GM19351 (cell line): ENCODE measurements around the gene BCL2.

Experiments used
- ATAC-seq: cut with Tn5 transposase; IDR thresholded peaks from one replicate; pipeline ENCODE4 v1.9.1; 2021; ENCODE audit warnings: mild to moderate bottlenecking, moderate library complexity; ENCODE audit not compliant: unreplicated experiment

The BCL2 gene

DNA sequence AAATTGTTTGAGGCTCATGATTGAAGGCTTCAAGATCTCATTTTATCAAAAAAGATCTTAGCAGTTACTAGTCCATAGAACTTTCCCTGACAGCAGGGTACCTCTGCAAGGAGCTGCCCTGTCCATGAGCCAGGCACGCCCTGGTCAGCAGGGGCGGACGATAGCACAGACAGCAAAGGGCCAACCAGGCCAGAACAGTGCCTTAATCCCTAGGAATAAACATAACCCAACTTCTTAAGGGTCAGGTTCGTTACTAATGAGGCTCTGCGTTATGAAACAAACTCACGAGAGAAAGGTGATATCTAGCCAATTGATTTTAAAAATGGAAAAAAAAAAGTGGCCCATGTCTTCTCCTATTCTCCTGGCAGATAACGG is 59.2 kb downstream of the BCL2 start:
- no peak for ATAC-seq

DNA sequence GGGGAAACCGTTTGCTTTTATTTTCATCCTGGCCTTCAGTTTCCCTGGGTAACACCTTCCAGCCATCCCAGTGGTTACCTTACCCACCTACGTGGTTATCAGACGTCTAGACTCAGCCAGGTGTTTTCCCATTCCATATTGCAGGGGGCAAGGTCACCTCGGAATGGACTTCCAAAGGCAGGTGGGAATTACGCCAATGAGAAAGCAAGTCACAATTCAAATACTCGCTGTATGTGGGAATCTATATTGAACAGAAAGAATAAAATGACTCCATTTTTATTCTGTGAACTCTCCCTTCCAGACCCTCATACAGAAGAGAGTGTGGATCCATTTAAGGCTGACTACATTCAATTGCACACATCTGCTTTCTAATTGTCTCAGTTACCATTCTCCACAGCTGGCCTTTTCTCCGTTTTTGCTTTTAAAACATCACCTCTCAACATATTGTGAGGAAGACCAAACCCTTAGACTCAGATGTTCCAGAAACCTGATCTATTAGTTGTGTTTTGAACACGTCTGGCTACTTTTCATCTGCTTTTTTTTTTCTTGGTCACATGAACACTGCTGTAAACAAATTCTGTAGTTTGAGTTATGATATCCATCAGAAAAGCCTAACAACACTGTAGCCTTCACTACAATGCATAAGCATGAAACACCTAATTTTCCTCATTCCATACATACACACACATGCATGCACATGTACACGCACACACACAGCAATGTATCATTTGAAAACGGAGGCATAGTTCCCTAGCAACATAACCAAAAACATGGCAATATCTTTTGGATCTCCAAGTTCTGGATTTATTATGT is 59.8 kb downstream of the BCL2 start:
- ATAC-seq: no peak

DNA sequence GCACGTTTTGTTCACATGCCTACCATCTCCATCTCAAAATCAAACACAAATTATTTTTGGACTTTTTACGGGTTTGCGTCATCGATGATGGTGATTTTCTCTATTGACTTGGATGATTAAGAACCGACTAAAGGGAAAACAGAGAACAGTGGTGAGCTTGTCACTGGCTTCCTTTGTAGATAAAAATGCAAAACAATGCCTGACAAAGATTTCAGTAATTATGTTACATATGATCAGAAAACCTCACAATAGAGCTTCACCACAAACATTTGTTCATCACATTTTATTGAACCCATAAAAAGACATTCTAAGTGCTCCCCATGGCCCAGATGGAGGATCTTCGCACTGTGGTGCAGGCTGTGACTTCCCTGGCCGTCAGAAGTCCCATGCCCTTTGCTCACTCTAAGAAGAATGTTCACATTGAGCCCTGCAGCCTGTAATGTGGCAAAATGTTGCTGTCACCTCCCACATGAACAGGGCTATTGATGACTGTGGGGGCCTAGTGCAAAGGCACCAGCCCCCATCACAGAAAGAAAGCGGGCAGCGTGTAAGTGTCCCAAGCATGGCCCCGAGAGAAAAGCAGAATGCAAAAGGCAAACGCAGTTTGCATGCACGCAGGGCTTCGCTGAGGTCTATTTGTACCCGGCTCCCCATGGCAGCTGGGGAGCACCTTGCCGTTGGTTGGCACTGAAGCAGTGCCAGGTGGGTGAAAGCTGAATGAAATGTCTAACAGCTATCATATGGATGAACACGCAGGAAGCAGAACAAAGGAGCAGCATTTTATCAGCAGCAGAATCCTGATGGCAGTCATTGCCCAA is 60.6 kb downstream of the BCL2 start:
- no peak for ATAC-seq

DNA sequence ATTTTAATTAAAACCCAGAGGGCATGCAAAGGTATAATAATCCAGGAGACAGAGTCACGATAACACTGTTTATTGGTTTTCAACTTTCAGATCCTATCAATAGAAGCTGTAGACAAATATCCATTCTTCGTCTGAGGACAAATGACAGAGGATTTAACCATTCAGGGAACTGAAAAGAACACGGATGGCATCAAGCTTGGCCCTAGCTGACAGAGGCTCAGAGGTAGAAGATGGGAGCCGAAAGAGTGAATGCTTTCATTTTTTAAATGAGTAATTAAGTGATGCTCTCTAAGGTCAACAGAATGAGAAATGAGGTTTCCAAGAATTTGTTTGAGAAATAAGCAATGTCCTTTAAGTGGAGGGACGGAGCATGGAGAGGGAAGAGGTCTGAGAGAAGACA is 62.1 kb downstream of the BCL2 start:
- ATAC-seq: no peak

DNA sequence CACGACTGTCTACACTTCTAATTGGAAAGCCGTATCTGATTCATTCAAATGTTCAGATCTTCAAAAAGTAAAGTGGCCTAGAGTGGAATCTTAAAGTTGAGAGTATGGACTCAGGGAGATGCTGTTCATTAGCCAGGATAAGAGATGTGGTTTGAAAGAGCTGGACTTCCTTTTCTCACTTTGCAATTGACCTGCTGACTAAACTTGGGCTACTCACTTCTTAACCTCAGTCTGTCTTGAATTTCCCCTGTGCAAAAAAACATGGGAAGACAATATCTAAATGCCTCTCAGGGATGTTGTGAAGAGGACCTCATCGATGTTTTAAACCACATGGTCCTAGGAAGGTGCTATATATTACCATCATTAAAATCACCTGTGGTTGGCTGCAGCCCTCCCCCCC is 64.1 kb downstream of the BCL2 start:
- peak; percentile 57 for ATAC-seq

DNA sequence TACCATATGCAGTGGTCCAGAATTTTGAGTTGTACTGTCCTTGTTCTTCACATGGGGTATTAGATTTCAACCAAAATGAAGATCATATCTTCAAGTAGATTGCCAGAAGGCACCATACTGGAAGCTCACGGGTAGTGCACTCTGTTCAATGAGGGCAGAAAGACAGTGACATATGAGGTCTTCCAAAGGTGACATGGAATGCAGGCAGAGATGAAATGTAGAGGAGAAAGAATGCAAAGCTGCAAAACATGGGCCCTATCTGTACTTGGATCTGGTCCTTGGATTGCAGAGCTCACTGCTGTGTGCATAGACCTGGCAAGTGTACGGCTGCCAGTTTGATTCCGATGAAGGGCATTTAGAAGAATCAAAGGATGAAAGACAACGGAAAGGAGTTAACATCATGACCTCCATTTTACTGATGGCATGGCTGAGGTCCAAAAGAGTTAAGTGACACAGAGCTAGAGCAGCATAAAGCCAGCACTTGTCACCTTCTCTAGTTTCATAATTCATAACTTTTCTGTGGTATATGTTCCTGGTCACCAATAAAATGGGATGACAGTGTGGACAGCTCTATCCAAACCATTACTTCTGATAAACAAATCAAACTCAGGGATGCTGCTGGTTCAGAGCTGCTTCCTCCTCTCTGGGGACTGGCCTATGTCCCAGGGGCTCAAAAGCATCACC is 64.7 kb downstream of the BCL2 start:
- ATAC-seq: no peak

DNA sequence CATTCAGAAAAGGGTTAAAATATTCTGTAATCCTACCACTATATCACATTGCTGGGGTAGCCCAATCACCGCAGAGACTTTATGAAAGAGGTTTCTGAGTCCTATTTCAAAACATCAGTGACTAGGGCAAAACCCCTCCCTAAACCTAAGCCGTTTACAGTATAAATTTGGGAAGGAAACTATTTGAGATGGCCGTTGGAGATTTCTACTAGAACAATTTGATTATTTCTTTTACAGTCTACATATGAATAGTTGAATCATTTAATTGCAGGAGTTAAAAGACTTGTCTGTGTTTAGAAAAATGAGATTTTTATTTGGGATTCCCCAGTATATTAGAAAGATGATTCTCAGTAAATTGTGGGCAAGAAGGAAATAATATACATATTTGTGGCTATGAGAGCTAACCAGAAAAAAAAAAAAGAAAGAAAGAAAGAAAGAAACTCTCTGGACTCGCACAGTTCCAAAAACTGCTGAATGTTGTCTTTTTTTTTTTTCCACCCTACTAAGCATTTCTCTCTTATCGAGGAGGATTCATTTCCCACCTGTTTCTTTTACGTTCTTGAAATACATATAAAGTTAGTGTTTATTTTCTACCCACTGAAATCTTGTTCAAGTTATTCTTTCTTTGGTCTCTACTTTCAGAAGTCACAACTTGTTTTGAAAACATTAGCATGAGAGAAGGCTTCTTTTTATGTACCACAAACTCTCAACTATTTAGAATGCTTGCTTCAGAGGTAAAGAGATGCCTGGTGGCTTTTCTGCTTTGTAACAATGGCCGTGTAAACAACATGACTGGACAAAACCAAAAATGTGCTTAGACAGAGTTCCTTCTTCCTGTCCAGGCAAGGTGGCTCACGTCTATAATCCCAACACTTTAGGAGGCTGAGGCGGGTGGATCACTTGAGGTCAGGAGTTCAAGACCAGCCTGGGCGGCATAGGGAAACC is 65.9 kb downstream of the BCL2 start:
- ATAC-seq: no peak

DNA sequence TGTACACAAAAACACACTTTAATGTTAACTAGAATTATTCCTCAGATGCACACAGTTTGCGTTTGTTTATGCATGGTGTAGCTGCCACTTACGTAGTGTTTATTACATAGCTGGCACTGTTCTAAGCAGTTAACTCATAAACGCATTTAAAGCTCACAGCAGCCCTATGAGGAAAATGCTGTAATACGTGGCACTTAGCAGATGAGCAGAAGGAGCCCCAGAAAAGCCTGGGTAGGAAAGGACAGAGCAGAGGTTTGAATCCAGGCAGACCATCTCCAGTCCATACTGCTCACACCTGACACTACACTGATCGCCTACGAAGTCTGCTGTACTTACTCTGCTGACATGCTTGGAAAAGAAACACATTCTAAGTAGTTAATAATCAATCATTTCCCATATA is 66.6 kb downstream of the BCL2 start:
- ATAC-seq: no peak

DNA sequence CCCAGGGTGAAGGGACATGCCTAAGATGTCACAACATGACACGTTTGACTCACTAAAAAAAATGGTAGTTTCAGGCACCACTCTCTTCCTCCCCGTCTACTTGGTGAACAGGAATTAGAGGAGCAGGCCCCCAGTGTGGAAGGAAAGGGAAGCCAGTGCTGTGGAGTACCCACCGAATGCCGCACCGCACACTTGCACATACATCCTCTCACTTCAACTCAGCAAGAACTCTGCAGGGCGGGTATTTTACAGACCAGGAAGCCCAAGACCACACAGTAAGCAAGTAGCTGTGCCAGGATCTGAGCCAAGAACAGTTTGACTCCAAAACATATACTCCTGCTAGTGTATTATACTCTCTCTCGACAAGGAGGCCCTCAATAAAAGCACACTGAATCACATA is 69.8 kb downstream of the BCL2 start:
- ATAC-seq: no peak

DNA sequence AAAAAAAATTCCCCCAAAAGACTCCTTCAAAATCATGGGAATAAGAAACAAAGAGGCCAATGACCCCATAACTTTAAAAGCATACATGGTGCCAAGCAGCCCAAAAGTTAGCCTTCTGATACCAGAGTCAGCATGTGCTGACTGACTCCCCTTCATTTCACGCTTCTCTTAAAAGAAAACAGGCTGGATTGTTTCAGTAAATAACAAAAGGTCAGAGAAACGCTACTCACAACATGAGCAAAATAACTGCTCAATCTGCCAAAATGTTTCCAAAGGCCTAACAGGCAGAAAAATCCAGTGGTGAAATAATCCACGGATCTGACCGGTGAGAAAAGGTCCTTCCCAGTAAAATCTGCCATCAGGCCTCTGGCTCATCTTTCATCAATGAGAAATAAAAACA is 71.6 kb downstream of the BCL2 start:
- ATAC-seq: no peak

DNA sequence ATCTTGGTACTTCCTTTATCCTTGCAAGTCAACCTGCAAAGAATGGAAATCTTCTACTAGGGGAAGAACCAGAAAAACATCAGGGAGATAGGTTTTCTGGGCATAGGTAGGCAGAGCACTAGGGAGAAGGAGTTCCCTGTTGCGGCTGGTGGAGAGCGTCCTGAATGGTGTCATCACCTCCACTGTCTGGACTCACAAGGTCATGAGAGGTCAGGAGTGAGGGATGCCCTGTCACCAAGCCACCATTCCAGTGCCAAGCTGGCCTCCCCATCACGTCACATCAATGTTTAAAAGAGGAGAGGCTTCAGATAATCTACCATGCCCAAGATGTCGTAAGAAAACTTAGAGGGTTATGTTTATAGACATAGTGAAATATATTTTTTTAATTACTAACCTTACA is 72.1 kb downstream of the BCL2 start:
- no peak for ATAC-seq

DNA sequence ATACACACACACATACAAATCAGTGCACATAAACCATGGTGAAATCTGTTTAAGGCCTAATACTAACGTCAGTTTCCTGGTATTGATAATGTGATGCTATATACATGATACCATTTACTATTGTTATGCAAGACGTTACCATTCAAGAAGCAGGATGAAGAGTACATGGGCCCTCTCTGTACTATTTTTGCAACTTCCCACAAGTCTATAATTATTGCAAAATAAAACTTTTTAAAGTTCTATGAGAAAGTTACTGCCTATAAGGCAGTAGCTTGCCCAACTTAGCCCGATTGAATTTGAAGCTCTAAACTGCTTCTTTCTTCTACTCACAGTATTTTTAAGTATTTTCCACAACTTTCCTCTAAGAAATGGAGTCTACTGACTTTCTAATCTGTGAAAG is 74.0 kb downstream of the BCL2 start:
- no peak for ATAC-seq

DNA sequence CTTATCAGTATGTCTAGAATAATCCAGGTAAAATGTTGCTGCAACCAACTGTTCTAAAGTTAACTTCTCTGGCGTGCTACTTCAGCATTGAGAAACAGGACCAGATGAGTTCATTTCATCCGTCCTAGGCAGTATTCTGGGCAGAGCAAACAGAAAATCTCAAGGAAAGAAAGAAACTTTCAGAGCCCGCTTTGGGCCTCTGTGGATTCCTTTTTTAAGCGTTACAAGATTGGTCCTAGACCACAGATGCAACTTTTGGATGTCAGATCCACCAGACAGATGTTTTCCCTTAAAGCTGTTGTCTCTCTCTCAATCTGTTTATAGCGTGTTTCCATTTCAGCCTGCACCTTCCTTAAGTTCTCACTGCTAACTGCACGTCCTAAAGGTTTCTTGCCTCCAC is 75.0 kb downstream of the BCL2 start:
- no peak for ATAC-seq

DNA sequence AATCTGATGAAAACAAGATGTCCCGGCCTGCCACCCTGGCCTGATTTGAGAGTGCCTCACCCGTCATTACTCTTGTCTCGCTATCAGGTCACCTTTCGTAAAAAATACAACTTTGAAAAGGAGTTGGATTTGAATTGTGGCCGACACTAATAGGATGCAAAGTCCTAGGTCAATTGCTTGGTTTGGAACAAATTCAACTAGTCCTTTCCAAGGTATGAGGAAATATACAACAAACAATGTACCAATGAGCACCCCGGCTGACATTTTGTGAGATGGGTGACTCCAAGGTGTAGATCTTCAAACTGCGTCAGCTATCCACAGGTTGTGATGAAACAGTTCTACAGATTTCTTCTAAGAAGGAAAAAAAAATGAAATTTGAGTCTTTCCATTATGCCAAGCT is 77.8 kb downstream of the BCL2 start:
- no peak for ATAC-seq

DNA sequence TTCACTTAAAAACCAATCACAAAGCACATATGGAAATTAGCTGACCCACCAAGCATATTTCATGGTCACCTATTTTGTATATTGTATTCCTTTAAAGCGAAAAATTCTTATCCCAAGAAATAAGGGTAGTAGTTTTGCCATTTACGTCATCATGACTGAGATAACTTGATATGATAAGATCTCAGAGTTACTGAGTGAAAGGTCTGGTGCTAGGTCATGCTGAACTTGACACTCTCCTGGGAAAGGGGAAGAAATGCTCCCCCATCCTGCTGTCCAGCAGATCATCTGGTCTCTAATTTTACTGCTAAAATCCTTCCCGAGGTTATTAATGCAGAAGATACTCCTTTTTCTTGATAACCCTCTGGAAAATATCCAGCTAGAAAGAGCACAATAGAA is 78.3 kb downstream of the BCL2 start:
- no peak for ATAC-seq

DNA sequence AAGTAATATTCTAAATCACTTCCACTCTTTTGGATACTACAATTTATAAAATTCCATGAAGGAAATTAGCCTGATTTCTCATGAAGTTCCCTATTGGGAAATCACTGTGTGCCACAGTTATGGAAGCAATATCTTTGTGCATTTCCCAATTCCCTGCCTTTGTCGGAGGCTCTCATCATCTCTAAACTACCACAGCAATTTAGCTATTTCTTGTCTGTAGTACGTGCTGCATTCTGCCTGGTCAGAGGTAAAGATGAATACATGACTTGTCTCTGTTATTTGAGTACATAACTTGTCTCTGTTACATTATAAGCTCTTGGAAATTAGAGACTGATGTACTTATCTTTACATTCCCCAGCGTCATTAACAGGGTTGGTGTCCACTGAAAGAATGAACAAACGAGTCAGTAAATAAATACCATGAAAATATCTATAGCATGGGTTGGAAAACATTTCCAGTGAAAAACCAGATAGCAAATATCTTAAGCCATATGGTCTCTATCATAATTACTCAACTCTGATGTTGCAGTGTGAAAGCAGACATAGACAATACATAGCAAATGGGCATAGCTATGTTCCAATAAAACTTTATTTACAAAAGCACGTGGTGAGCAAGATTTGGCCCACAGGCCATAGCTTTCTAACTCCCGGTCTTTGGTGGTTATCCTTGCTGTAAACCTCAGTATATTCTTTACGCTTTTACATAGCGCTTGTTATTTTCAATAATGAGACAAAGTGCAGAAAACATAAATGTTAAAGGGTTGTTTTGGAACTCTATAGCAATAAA is 78.8 kb downstream of the BCL2 start:
- ATAC-seq: no peak

DNA sequence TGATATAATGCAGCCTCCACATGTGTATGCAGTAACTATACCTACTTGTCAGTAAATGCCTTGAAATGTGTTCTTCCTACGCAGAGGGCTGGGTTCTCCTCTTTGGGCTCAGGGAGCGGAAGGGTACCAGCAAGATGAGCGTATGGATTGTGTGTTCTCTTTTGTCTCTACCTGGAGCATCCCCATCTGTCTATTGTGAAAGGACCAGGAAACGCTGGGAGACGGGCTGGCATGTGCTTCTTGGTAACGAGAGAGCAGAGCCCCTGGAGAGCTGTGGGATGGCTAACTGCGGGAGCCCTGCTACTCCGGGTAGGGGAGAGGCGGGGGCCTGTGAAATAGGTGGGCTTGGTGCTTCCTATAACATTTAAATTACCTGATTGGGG is 80.9 kb downstream of the BCL2 start:
- no peak for ATAC-seq

DNA sequence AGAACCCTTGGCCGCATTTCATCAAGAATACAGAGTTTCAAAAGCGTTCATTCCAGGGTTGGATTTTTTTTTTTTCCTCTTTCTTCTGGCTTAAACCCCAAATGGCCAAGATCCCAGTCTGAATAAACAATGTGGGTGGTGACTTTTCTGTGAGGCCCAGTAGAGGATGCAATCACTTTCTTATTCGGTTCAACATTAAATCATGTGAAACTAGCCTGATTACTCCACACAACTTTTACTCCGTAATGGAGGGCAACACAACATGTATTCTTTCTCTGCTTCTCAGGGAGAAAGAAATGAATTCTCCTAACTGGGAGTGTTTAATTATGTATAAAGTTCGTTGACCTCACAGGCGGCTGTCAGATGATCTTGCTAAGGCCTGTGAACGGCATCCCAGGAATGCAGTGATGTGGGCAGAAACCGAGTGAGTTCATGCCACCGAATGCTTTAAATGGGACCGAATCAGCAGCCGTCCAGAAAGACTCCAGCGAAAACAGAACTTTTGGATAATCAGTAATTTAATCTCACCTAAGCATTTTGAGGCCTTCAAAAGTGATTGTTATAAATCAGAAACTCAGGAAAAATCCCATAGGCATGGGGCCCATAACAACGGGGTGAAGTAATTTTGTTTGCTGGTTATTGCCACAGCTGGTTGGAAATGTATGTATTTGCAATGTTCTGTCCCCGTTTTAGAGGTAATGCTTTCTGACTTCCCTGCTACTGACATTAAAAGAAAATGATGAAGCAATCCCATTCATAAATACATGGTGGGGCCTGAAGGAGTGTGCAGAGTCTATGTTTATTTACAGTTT is 81.5 kb downstream of the BCL2 start:
- ATAC-seq: no peak
